NB4 (cell line): Measurements from ENCODE around the gene TTLL7.

Experiments used
- DNase-seq: peaks from one replicate; pipeline ENCODE4 v3.0.0; 2010; ENCODE audit warnings: low read depth
- H3K4me3 ChIP-seq: one replicate; pipeline ENCODE4 v1.5.1; 2011; ENCODE audit warnings: mild to moderate bottlenecking, low read depth, low read length, moderate library complexity
- CTCF ChIP-seq: IDR thresholded peaks from one replicate; pipeline ENCODE4 v1.5.1; 2012; ENCODE audit warnings: low read depth, low read length
- MAX ChIP-seq: IDR thresholded peaks from 2 replicates; pipeline ENCODE4 v1.6.1; 2011; ENCODE audit warnings: low read depth, low read length
- MYC ChIP-seq: IDR thresholded peaks from 2 replicates; pipeline ENCODE4 v1.6.1; 2011; ENCODE audit warnings: low read depth, low read length
- POLR2A ChIP-seq: IDR thresholded peaks from 2 replicates; pipeline ENCODE4 v1.6.1; 2011; ENCODE audit warnings: mild to moderate bottlenecking; ENCODE audit not compliant: insufficient read length; ENCODE audit errors: extremely low read depth

TTLL7 gene

GRCh38 chr1:83961571-83962295 lies 37.2 kb downstream of the TTLL7 start:
- no peak for DNase-seq
- no peak overlapping the region for H3K4me3 ChIP-seq

GRCh38 chr1:83960669-83961277 lies 38.2 kb downstream of the TTLL7 start:
- TF ChIP-seq MAX (no peak), CTCF (no peak), MYC (no peak), POLR2A (no peak)
- no peak for DNase-seq
- no peak overlapping the region for H3K4me3 ChIP-seq

More at GRCh38 chr1:83961571-83962295, 37.2 kb downstream of the TTLL7 start:
- TF ChIP-seq MAX (no peak), MYC (no peak), CTCF (no peak), POLR2A (no peak)

GRCh38 chr1:83959824-83960498 lies 39.0 kb downstream of the TTLL7 start:
- H3K4me3 ChIP-seq: no peak overlapping the region
- no peak for DNase-seq
- TF ChIP-seq POLR2A (no peak), MYC (no peak), CTCF (no peak), MAX (no peak)

GRCh38 chr1:83958704-83959103 lies 40.2 kb downstream of the TTLL7 start:
- TF ChIP-seq MAX: no peak
- no peak for TF ChIP-seq MYC
- TF ChIP-seq POLR2A: no peak
- TF ChIP-seq CTCF: no peak
- no peak for DNase-seq
- H3K4me3 ChIP-seq: no peak overlapping the region

- no peak overlapping the region for H3K4me3 ChIP-seq
- no peak for TF ChIP-seq MYC
- TF ChIP-seq MAX: no peak
- TF ChIP-seq POLR2A: no peak
- no peak for TF ChIP-seq CTCF
- no peak for DNase-seq
Measured at GRCh38 chr1:83954166-83954823, 44.6 kb downstream of the TTLL7 start.
